Fibroblast of peridontal ligament (primary cell): ENCODE data around the gene ZNF835.
A peak's percentile ranks its signal among the peaks of the same experiment; 100 is the strongest.

Experiments used
- DNase-seq: peaks from one replicate; pipeline ENCODE4 v3.0.0-alpha.2; 2010; ENCODE audit errors: extremely low read depth

Gene ZNF835

GRCh38 chr19:56671613-56671994 is at the start of gene ZNF835:
TSS of gene ZNF835 (minus strand) at chr19:56671757. CDS start at chr19:56665198, 6,559 bp downstream.
- DNase-seq: peak; percentile 5

- DNase-seq: no peak
Observed at GRCh38 chr19:56720281-56720680, 48.7 kb upstream of the ZNF835 start.

GRCh38 chr19:56718231-56718630 is 46.7 kb upstream of the ZNF835 start:
- no peak for DNase-seq

GRCh38 chr19:56712611-56713276 is 41.2 kb upstream of the ZNF835 start:
- no peak for DNase-seq

GRCh38 chr19:56710437-56710836 is 38.9 kb upstream of the ZNF835 start:
- DNase-seq: no peak

GRCh38 chr19:56707821-56708220 is 36.3 kb upstream of the ZNF835 start:
- DNase-seq: no peak

- no peak for DNase-seq
Observed at GRCh38 chr19:56705939-56706338, 34.4 kb upstream of the ZNF835 start.

GRCh38 chr19:56701895-56702294 is 30.3 kb upstream of the ZNF835 start:
- DNase-seq: no peak

- DNase-seq: no peak
Observed at GRCh38 chr19:56699552-56699951, 28.0 kb upstream of the ZNF835 start.

GRCh38 chr19:56692206-56692895 is 20.8 kb upstream of the ZNF835 start:
- no peak for DNase-seq

- DNase-seq: no peak
Observed at GRCh38 chr19:56690670-56691069, 19.1 kb upstream of the ZNF835 start.

- no peak for DNase-seq
Observed at GRCh38 chr19:56689198-56689597, 17.6 kb upstream of the ZNF835 start.

- DNase-seq: no peak
Observed at GRCh38 chr19:56687031-56687430, 15.5 kb upstream of the ZNF835 start.

- no peak for DNase-seq
Observed at GRCh38 chr19:56683116-56683515, 11.6 kb upstream of the ZNF835 start.

GRCh38 chr19:56681702-56682101 is 10.1 kb upstream of the ZNF835 start:
- DNase-seq: no peak

- no peak for DNase-seq
Observed at GRCh38 chr19:56678205-56678604, 6.6 kb upstream of the ZNF835 start.

- DNase-seq: peak; percentile 10
Observed at GRCh38 chr19:56672610-56673009, 1.1 kb upstream of the ZNF835 start.

GRCh38 chr19:56670961-56671612 is 470 bp downstream of the ZNF835 start:
- no peak for DNase-seq

- DNase-seq: no peak
Observed at GRCh38 chr19:56670401-56670960, 1.1 kb downstream of the ZNF835 start.

- no peak for DNase-seq
Observed at GRCh38 chr19:56668676-56669075, 2.9 kb downstream of the ZNF835 start.

GRCh38 chr19:56667311-56667870 is 4.2 kb downstream of the ZNF835 start:
- no peak for DNase-seq

GRCh38 chr19:56664511-56664910 is 7.0 kb downstream of the ZNF835 start:
- DNase-seq: no peak
